Keratinocyte (primary cell): Measurements from ENCODE around the gene RRAS2.

Experiments
- EZH2 ChIP-seq: IDR thresholded peaks from one replicate; pipeline ENCODE4 v1.6.1; 2012; ENCODE audit warnings: inconsistent platforms, mild to moderate bottlenecking, low read length, moderate library complexity
- TF ChIP-seq, protein P1 (sequence below), 3 experiments: IDR thresholded peaks in 1 of 3; conservative IDR thresholded peaks in 1 of 3; optimal IDR thresholded peaks in 1 of 3; 2 replicates in 2 of 3; 3 replicates in 1 of 3; pipeline versions ENCODE3 to v1.5.1; 2011; ENCODE audit warnings: low read length in 3 of 3, mild to moderate bottlenecking in 3 of 3, moderate library complexity in 2 of 3, control low read depth in 1 of 3, inconsistent platforms in 1 of 3; ENCODE audit not compliant: insufficient read depth in 2 of 3; ENCODE audit errors: extremely low read depth in 1 of 3

DNA sequence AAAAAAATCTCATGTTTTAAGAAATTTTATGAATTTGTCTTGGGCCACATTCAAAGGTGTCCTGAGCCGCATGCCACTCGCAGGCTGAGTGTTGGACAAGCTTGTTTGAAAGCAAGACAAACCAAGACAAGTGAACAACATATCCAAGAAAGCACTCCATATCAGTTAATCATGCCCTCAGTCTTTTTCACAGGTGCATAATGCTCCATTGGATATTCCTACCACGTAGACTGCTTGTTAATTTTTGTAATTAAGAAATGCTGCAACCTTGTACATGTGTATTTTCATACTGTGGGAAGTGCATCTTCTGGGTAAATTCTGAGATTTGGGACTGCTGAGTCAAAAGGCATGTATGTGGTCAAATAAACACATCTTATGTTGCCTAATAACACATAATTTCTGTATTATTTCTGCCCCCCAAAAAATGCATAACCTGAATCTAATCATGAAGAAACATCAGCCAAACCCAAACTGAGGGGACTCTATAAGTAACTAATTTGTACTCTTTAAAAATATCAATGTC, 8.2 kb downstream of the RRAS2 start:
- TF ChIP-seq, protein P1, sequence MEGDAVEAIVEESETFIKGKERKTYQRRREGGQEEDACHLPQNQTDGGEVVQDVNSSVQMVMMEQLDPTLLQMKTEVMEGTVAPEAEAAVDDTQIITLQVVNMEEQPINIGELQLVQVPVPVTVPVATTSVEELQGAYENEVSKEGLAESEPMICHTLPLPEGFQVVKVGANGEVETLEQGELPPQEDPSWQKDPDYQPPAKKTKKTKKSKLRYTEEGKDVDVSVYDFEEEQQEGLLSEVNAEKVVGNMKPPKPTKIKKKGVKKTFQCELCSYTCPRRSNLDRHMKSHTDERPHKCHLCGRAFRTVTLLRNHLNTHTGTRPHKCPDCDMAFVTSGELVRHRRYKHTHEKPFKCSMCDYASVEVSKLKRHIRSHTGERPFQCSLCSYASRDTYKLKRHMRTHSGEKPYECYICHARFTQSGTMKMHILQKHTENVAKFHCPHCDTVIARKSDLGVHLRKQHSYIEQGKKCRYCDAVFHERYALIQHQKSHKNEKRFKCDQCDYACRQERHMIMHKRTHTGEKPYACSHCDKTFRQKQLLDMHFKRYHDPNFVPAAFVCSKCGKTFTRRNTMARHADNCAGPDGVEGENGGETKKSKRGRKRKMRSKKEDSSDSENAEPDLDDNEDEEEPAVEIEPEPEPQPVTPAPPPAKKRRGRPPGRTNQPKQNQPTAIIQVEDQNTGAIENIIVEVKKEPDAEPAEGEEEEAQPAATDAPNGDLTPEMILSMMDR (optimal IDR thresholded peaks at IDR 0.05 in 1 of 3, IDR thresholded peaks at IDR 0.05 in 1 of 3, conservative IDR thresholded peaks at IDR 0.05 in 1 of 3; ENCODE audit: extremely low read depth in 1 of 3, insufficient read depth in 2 of 3, low read length in 3 of 3): no peak
- no peak for TF ChIP-seq EZH2
